A673 (cell line): ENCODE measurements around the gene PRSS22.

ENCODE experiments used
- EZH2 ChIP-seq: fragments of 200-600 bp; sonication (generic); IDR thresholded peaks from 2 replicates; pipeline ENCODE4 v1.6.1; 2017; ENCODE audit warnings: borderline replicate concordance, low read depth, mild to moderate bottlenecking, mixed read lengths, antibody characterized with exemption, low read length; ENCODE audit not compliant: poor library complexity, severe bottlenecking
- TF ChIP-seq, protein P1 (sequence below): fragments of 300-800, 200-600 bp; sonication (generic); conservative IDR thresholded peaks from 2 replicates; pipeline ENCODE4 v1.5.1; 2017; ENCODE audit warnings: low read depth, mild to moderate bottlenecking, antibody characterized with exemption, low read length, moderate library complexity, mixed read lengths

DNA sequence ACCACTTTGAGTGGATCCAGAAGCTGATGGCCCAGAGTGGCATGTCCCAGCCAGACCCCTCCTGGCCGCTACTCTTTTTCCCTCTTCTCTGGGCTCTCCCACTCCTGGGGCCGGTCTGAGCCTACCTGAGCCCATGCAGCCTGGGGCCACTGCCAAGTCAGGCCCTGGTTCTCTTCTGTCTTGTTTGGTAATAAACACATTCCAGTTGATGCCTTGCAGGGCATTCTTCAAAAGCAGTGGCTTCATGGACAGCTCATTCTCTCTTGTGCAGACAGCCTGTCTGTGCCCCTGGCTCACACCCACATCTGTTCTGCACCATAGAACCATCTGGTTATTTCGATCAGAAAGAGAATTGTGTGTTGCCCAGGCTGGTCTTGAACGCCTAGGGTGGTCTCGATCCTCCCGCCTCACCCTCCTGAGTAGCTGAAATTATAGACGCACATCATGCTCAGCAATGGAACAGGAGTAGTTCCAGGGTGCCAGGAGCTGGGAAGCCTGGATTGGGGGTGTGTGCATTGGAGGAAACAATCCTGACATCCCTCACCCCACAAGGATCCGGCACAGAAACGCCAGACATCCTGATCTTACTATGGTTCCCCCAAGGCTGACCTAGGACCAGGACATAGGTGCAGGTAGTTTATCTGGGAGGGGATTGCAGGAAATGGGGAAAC is 36.3 kb downstream of the PRSS22 start:
- TF ChIP-seq, protein P1, sequence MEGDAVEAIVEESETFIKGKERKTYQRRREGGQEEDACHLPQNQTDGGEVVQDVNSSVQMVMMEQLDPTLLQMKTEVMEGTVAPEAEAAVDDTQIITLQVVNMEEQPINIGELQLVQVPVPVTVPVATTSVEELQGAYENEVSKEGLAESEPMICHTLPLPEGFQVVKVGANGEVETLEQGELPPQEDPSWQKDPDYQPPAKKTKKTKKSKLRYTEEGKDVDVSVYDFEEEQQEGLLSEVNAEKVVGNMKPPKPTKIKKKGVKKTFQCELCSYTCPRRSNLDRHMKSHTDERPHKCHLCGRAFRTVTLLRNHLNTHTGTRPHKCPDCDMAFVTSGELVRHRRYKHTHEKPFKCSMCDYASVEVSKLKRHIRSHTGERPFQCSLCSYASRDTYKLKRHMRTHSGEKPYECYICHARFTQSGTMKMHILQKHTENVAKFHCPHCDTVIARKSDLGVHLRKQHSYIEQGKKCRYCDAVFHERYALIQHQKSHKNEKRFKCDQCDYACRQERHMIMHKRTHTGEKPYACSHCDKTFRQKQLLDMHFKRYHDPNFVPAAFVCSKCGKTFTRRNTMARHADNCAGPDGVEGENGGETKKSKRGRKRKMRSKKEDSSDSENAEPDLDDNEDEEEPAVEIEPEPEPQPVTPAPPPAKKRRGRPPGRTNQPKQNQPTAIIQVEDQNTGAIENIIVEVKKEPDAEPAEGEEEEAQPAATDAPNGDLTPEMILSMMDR = no peak
- no peak for TF ChIP-seq EZH2
